SK-N-SH (cell line): Measurements from ENCODE around the gene INPPL1. TPM values are rescaled to one million over a fixed set of nuclear protein-coding genes. Genes with fewer than 3 reads are reported as not detected.
"Not testable (repeated sequence)": the region's sequence is repeated elsewhere in the genome, so short reads cannot be mapped to it uniquely, and the experiment has no call there.

Experiments
- CTCF ChIA-PET: fragments of 300-600, 350-600 bp; formaldehyde crosslinking; extraction: SDS; loops from one replicate; lab custom pipeline; 2021; lab: Yijun Ruan, JAX
- POLR2A ChIA-PET: fragments of 350-600 bp; sonication (Branson Sonifier 250); formaldehyde crosslinking; extraction: SDS; loops from one replicate; lab custom pipeline; 2020; ENCODE audit warnings: antibody characterized with exemption, inconsistent platforms; lab: Yijun Ruan, JAX
- DNase-seq: peaks from one replicate; pipeline ENCODE4 v3.0.0; 2012
- H2AFZ ChIP-seq: fragments of 200-600 bp; sonication (generic); 2 replicates; pipeline ENCODE4 v1.8.1; 2016; ENCODE audit warnings: antibody characterized with exemption, mild to moderate bottlenecking, low read depth
- H3F3A ChIP-seq: fragments of 200-600 bp; sonication (generic); replicated peaks from 2 replicates; pipeline ENCODE3; 2016; ENCODE audit warnings: antibody characterized with exemption, mild to moderate bottlenecking; ENCODE audit not compliant: insufficient read depth
- H3K27ac ChIP-seq, 2 experiments: fragments of 200-500 bp in 1 of 2; fragments of 200-600 bp in 1 of 2; sonication (Bioruptor generic) in 1 of 2; sonication (generic), shearing (Covaris generic) in 1 of 2; 2 replicates each; pipeline versions ENCODE4 v1.5.1 to v1.6.1; 2014 to 2016; ENCODE audit warnings: low read depth in 2 of 2, inconsistent platforms in 1 of 2, low read length in 1 of 2, mild to moderate bottlenecking in 1 of 2, mixed read lengths in 1 of 2
- H3K27me3 ChIP-seq: fragments of 200-600 bp; sonication (generic), shearing (Covaris generic); 2 replicates; pipeline ENCODE4 v1.6.1; 2016; ENCODE audit warnings: mixed run types; ENCODE audit not compliant: insufficient read depth
- H3K36me3 ChIP-seq, 2 experiments: fragments of 200-500 bp in 1 of 2; fragments of 200-600 bp in 1 of 2; sonication (Bioruptor generic) in 1 of 2; sonication (generic) in 1 of 2; replicated peaks in 1 of 2; 2 replicates each; pipeline versions ENCODE3 to v1.5.1; 2014 to 2016; ENCODE audit warnings: low read length in 1 of 2, mild to moderate bottlenecking in 1 of 2; ENCODE audit not compliant: insufficient read depth in 2 of 2, control insufficient read depth in 1 of 2
- H3K4me1 ChIP-seq, 2 experiments: fragments of 200-500 bp in 1 of 2; fragments of 200-600 bp in 1 of 2; sonication (Bioruptor generic) in 1 of 2; sonication (generic), shearing (Covaris generic) in 1 of 2; 2 replicates each; pipeline versions ENCODE4 v1.5.1 to v1.6.1; 2014 to 2016; ENCODE audit warnings: low read depth in 1 of 2, low read length in 1 of 2, mixed run types in 1 of 2; ENCODE audit not compliant: insufficient read depth in 2 of 2, control insufficient read depth in 1 of 2
- H3K4me2 ChIP-seq: fragments of 200-600 bp; sonication (generic), shearing (Covaris generic); 2 replicates; pipeline ENCODE4 v1.6.1; 2017; ENCODE audit warnings: mixed run types
- H3K4me3 ChIP-seq, 2 experiments: fragments of 200-500 bp in 1 of 2; fragments of 200-600 bp in 1 of 2; sonication (Bioruptor generic) in 1 of 2; sonication (generic), shearing (Covaris generic) in 1 of 2; 2 replicates each; pipeline versions ENCODE4 v1.5.1 to v1.8.1; 2014 to 2016; ENCODE audit warnings: low read depth in 2 of 2, inconsistent platforms in 1 of 2, low read length in 1 of 2, mild to moderate bottlenecking in 1 of 2, mixed read lengths in 1 of 2, moderate library complexity in 1 of 2
- H3K79me2 ChIP-seq: fragments of 200-600 bp; sonication (generic); 2 replicates; pipeline ENCODE4 v1.8.1; 2017; ENCODE audit warnings: mild to moderate bottlenecking; ENCODE audit not compliant: insufficient read depth
- H3K9ac ChIP-seq: fragments of 200-600 bp; sonication (generic); 2 replicates; pipeline ENCODE4 v1.6.1; 2017; ENCODE audit warnings: mixed run types
- H3K9me2 ChIP-seq: fragments of 200-600 bp; sonication (generic); 2 replicates; pipeline ENCODE4 v1.6.1; 2017; ENCODE audit warnings: mixed run types
- H3K9me3 ChIP-seq: fragments of 200-600 bp; sonication (generic); 2 replicates; pipeline ENCODE4 v1.6.1; 2017; ENCODE audit warnings: mixed run types, mild to moderate bottlenecking, moderate library complexity
- H4K20me1 ChIP-seq: fragments of 200-600 bp; sonication (generic); 2 replicates; pipeline ENCODE4 v1.6.1; 2017; ENCODE audit warnings: mild to moderate bottlenecking, mixed run types; ENCODE audit not compliant: insufficient read depth
- CHD2 ChIP-seq: fragments of 150-350 bp; IDR thresholded peaks from 2 replicates; pipeline ENCODE4 v1.6.1; 2018; ENCODE audit warnings: low read length; ENCODE audit not compliant: partially characterized antibody
- ELF1 ChIP-seq: IDR thresholded peaks from 2 replicates; pipeline ENCODE4 v1.4.0; 2012
- EP300 ChIP-seq, 2 experiments: IDR thresholded peaks; 2 replicates each; pipeline versions ENCODE4 v1.4.0 to v1.6.1; 2012; ENCODE audit warnings: borderline replicate concordance in 1 of 2, low read depth in 1 of 2, low read length in 1 of 2
- FOSL2 ChIP-seq: IDR thresholded peaks from 2 replicates; pipeline ENCODE4 v1.4.0; 2012; ENCODE audit warnings: low read depth, mild to moderate bottlenecking, moderate library complexity, borderline replicate concordance
- MEF2A ChIP-seq: IDR thresholded peaks from 2 replicates; pipeline ENCODE4 v1.4.0; 2012; ENCODE audit warnings: low read depth, borderline replicate concordance
- MXI1 ChIP-seq: IDR thresholded peaks from 2 replicates; pipeline ENCODE4 v1.6.1; 2012; ENCODE audit warnings: mild to moderate bottlenecking, low read depth, low read length, improper control_type of control experiment
- NRF1 ChIP-seq: IDR thresholded peaks from 2 replicates; pipeline ENCODE4 v1.6.1; 2012; ENCODE audit warnings: low read depth, mild to moderate bottlenecking, low read length
- RAD21 ChIP-seq: IDR thresholded peaks from 2 replicates; pipeline ENCODE4 v1.6.1; 2012; ENCODE audit warnings: mild to moderate bottlenecking, low read length
- SIN3A ChIP-seq: IDR thresholded peaks from 2 replicates; pipeline ENCODE4 v1.6.1; 2012; ENCODE audit warnings: low read depth, mild to moderate bottlenecking, low read length, moderate library complexity, borderline replicate concordance
- SMC3 ChIP-seq: IDR thresholded peaks from 2 replicates; pipeline ENCODE4 v1.6.1; 2012; ENCODE audit warnings: low read depth, low read length, improper control_type of control experiment
- TAF1 ChIP-seq: IDR thresholded peaks from 2 replicates; pipeline ENCODE4 v1.6.1; 2012; ENCODE audit warnings: low read depth, mild to moderate bottlenecking, low read length, moderate library complexity, borderline replicate concordance
- WGBS: methylation state at CpG from one replicate; pipeline ENCODE4 v1.1.6; 2017; ENCODE audit warnings: low lambda C conversion rate; 5-methylcytosine and 5-hydroxymethylcytosine counted together
- polyA plus RNA-seq, 3 experiments: library from polyadenylated mRNA; depleted of rRNA; stranded (reverse); fragments of >200 nt; gene quantifications; 2 replicates each; pipeline ENCODE4 v1.2.3, GENCODE V29; 2012
- TF ChIP-seq, protein P1 (sequence below): IDR thresholded peaks from 2 replicates; pipeline ENCODE4 v1.4.0; 2012; ENCODE audit warnings: low read depth
- TF ChIP-seq, protein P2 (sequence below): IDR thresholded peaks from 2 replicates; pipeline ENCODE4 v1.4.0; 2012; ENCODE audit warnings: low read depth, borderline replicate concordance
- TF ChIP-seq, protein P3 (sequence below): IDR thresholded peaks from 2 replicates; pipeline ENCODE4; 2012

INPPL1 gene
- polyA plus RNA-seq, 1 of the 3 experiments (the other 2 are of a cell fraction), result 123 TPM

DNA sequence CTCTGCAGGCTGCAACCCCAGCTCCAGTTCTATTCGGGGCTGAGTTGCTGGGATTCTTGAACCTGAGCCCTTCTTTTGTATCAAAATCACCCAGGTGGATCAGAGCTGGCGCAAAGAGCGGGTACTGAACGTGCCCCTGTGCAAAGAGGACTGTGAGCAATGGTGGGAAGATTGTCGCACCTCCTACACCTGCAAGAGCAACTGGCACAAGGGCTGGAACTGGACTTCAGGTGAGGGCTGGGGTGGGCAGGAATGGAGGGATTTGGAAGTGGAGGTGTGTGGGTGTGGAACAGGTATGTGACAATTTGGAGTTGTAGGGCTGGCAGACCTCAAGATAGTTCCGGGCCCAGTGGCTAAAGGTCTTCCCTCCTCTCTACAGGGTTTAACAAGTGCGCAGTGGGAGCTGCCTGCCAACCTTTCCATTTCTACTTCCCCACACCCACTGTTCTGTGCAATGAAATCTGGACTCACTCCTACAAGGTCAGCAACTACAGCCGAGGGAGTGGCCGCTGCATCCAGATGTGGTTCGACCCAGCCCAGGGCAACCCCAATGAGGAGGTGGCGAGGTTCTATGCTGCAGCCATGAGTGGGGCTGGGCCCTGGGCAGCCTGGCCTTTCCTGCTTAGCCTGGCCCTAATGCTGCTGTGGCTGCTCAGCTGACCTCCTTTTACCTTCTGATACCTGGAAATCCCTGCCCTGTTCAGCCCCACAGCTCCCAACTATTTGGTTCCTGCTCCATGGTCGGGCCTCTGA is 28.9 kb upstream of the INPPL1 start:
- no peaks in the 10 kb centered on the region for H4K20me1 ChIP-seq

DNA sequence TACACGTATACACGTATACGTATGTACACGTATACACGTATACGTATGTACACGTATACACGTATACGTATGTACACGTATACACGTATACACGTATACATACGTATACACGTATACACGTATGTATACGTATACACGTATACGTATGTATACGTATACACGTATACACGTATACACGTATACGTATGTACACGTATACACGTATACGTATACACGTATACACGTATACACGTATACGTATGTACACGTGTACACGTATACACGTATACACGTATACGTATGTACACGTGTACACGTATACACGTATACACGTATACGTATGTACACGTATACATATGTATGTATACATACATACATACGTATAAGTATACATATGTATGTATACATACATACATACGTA is 23.1 kb upstream of the INPPL1 start:
- POLR2A ChIA-PET, result not testable (repeated sequence)
- 93% methylated on average over 43 of the region's 43 CpGs for WGBS

More for the DNA sequence above, 28.9 kb upstream of the INPPL1 start:
- POLR2A ChIA-PET, result no interaction called here
- no peak overlapping the region for H2AFZ ChIP-seq
- H3K27ac ChIP-seq, result no peak overlapping the region
- H3K79me2 ChIP-seq, result no peaks in the 10 kb centered on the region
- H3K9ac ChIP-seq, result no peak overlapping the region
- H3K27me3 ChIP-seq, result no peaks in the 10 kb centered on the region
- no peak overlapping the region for H3K4me3 ChIP-seq
- H3K9me2 ChIP-seq, result no peaks in the 10 kb centered on the region
- TF ChIP-seq ELF1, result no peak
- TF ChIP-seq MEF2A, result no peak
- TF ChIP-seq, protein P1, sequence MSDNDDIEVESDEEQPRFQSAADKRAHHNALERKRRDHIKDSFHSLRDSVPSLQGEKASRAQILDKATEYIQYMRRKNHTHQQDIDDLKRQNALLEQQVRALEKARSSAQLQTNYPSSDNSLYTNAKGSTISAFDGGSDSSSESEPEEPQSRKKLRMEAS, result no peak
- TF ChIP-seq CHD2, result no peak
- no peak for TF ChIP-seq SMC3
- TF ChIP-seq MXI1, result no peak
- no peak for TF ChIP-seq RAD21
- no peak for TF ChIP-seq SIN3A
- TF ChIP-seq EP300 (IDR thresholded peaks at IDR 0.05; ENCODE audit: borderline replicate concordance in 1 of 2, low read depth in 1 of 2, low read length in 1 of 2), result no peak
- TF ChIP-seq, protein P2, sequence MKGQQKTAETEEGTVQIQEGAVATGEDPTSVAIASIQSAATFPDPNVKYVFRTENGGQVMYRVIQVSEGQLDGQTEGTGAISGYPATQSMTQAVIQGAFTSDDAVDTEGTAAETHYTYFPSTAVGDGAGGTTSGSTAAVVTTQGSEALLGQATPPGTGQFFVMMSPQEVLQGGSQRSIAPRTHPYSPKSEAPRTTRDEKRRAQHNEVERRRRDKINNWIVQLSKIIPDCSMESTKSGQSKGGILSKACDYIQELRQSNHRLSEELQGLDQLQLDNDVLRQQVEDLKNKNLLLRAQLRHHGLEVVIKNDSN, result no peak
- TF ChIP-seq FOSL2, result no peak
- TF ChIP-seq NRF1, result no peak
- no peak for TF ChIP-seq TAF1
- TF ChIP-seq, protein P3, sequence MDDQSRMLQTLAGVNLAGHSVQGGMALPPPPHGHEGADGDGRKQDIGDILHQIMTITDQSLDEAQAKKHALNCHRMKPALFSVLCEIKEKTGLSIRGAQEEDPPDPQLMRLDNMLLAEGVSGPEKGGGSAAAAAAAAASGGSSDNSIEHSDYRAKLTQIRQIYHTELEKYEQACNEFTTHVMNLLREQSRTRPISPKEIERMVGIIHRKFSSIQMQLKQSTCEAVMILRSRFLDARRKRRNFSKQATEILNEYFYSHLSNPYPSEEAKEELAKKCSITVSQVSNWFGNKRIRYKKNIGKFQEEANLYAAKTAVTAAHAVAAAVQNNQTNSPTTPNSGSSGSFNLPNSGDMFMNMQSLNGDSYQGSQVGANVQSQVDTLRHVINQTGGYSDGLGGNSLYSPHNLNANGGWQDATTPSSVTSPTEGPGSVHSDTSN, result no peak
- H3F3A ChIP-seq, result peaks cover 2% of the 10 kb centered on the region
- WGBS, result 82% methylated on average over 12 of the region's 12 CpGs
- H3K4me2 ChIP-seq, result no peak overlapping the region
- H3K4me1 ChIP-seq, result no peaks in the 10 kb centered on the region
- no peaks in the 10 kb centered on the region for H3K9me3 ChIP-seq
- CTCF ChIA-PET, result interaction anchor here (1.0 to 5.5 kb wide), 3 partner anchors 12 to 235 kb away, joined by 3 to 36 read pairs (median 5); no protein-coding TSS in a partner anchor
- no peaks in the 10 kb centered on the region for H3K36me3 ChIP-seq
- DNase-seq, result no peak

More for the DNA sequence above, 23.1 kb upstream of the INPPL1 start:
- H3K4me1 ChIP-seq, H3K9me3 ChIP-seq, H3K27me3 ChIP-seq, H3K4me3 ChIP-seq, H4K20me1 ChIP-seq, H2AFZ ChIP-seq, H3F3A ChIP-seq, H3K4me2 ChIP-seq, H3K27ac ChIP-seq, H3K9ac ChIP-seq, H3K36me3 ChIP-seq, DNase-seq, H3K79me2 ChIP-seq, H3K9me2 ChIP-seq: not testable (repeated sequence)
- CTCF ChIA-PET, result interaction anchor here (1.1 kb wide), 1 partner anchor 57 kb away, joined by 3 read pairs; no protein-coding TSS in a partner anchor
